Activated naive CD8-positive, alpha-beta T cell (primary cell): ENCODE results near the gene DDX51.

Experiments
- H3K27ac Mint-ChIP-seq: one replicate; pipeline ENCODE4 v1.8.0; 2021; ENCODE audit warnings: mixed read lengths
- H3K27me3 Mint-ChIP-seq: one replicate; pipeline ENCODE4 v1.8.0; 2021; ENCODE audit warnings: mixed read lengths
- H3K36me3 Mint-ChIP-seq: one replicate; pipeline ENCODE4 v1.8.0; 2021; ENCODE audit warnings: mixed read lengths
- H3K4me1 Mint-ChIP-seq: one replicate; pipeline ENCODE4 v1.8.0; 2021; ENCODE audit warnings: low read depth, mixed read lengths
- H3K4me3 Mint-ChIP-seq: one replicate; pipeline ENCODE4 v1.8.0; 2021; ENCODE audit warnings: mild to moderate bottlenecking, mixed read lengths
- H3K9me3 Mint-ChIP-seq: one replicate; pipeline ENCODE4 v1.8.0; 2021; ENCODE audit warnings: low read depth, mixed read lengths

Gene DDX51

DNA sequence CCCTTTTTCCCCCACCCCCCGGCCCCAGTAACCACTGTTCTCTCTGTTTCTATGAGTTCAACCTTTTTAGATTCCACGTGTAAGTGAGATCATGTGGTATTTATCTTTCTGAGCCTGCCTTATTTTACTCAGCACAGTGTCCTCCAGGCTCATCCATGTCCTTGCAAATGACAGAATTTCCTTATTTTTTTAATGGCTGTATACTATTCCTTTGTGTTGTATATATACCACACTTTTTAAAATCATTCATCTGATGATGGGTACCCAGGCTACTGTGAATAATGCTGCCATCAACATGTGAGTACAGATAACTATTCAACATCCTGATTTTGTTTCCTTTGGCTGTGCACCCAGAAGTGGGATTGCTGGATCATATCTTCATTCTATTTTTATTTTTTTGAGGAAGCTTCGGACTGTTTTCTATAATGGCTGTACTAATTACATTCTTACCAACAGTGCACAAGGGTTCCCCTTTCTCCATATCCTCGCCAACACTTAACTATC is 54.7 kb downstream of the DDX51 start:
- no peak overlapping the region for H3K4me3 Mint-ChIP-seq
- H3K36me3 Mint-ChIP-seq: peaks cover 9% of the 10 kb centered on the region
- H3K27ac Mint-ChIP-seq: no peak overlapping the region
- H3K9me3 Mint-ChIP-seq: no peaks in the 10 kb centered on the region
- H3K27me3 Mint-ChIP-seq: no peaks in the 10 kb centered on the region
- H3K4me1 Mint-ChIP-seq: peaks cover 32% of the 10 kb centered on the region
